Nephron (organoid): Measurements from ENCODE around the gene SLC44A1.

ENCODE experiments used
- H3K27ac Mint-ChIP-seq, 3 experiments: 2 replicates each; pipeline ENCODE4 v1.8.0; 2020; ENCODE audit warnings: mixed read lengths in 3 of 3, mild to moderate bottlenecking in 2 of 3, moderate library complexity in 1 of 3
- H3K27me3 Mint-ChIP-seq: 2 replicates; pipeline ENCODE4 v1.8.0; 2021; ENCODE audit warnings: low read depth, mild to moderate bottlenecking, moderate library complexity, mixed read lengths
- H3K36me3 Mint-ChIP-seq: 2 replicates; pipeline ENCODE4 v1.8.0; 2020; ENCODE audit warnings: low read depth, mixed read lengths
- H3K4me1 Mint-ChIP-seq: 2 replicates; pipeline ENCODE4 v1.8.0; 2020; ENCODE audit warnings: mixed read lengths
- H3K4me3 Mint-ChIP-seq, 3 experiments: 2 replicates each; pipeline ENCODE4 v1.8.0; 2020; ENCODE audit warnings: mild to moderate bottlenecking in 3 of 3, mixed read lengths in 3 of 3, moderate library complexity in 2 of 3
- H3K9me3 Mint-ChIP-seq: 2 replicates; pipeline ENCODE4 v1.8.0; 2020; ENCODE audit warnings: mixed read lengths
- TF ChIP-seq, protein P1 (sequence below), 3 experiments: fragments of 200-600 bp; sonication (generic); IDR thresholded peaks; one replicate each; pipeline ENCODE4 v1.5.0; 2021; ENCODE audit warnings: antibody characterized with exemption in 3 of 3; ENCODE audit not compliant: unreplicated experiment in 3 of 3

Gene SLC44A1

DNA sequence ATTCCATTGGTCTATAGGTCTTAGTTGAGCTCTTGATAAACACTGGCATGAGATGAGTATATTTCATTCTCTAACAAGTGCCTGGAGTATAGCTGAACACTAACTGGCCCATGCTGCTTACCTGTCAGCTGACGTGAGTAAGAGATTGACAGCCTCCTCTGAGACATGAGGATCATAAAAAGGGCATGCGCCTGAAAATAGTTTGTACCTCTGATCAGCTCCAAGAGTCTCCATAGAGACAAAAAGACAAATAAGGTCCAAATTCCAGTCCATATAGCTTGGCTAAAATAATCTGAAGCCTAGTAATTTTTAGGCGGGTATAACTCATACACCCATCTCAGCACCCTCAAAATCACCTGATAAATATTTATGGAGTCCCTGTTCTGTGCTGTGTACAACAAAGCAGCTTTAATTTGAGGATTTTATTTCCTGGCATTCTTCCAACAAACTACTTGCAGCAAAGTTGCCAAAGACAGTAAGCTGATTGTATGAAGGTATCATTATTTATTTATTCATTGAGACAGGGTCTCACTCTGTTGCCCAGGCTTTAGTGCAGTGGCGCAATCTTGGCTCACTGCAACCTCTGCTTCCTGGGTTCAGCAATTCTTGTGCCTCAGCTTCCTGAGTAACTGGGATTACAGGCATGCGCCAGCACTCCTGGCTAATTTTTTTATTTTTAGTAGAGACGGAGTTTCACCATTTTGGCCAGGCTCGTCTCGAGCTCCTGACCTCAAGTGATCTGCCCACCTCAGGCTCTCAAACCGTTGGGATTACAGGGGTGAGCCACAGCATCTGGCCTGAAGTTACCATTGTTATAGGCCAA, 187.2 kb downstream of the SLC44A1 start:
- no peaks in the 10 kb centered on the region for H3K36me3 Mint-ChIP-seq
- H3K4me3 Mint-ChIP-seq = no peak overlapping the region
- no peaks in the 10 kb centered on the region for H3K9me3 Mint-ChIP-seq
- peaks cover 3% of the 10 kb centered on the region for H3K27me3 Mint-ChIP-seq
- peaks cover 27% of the 10 kb centered on the region for H3K4me1 Mint-ChIP-seq
- H3K27ac Mint-ChIP-seq = peak overlapping the region in 1 of 3 experiments; percentile 89
- TF ChIP-seq, protein P1, sequence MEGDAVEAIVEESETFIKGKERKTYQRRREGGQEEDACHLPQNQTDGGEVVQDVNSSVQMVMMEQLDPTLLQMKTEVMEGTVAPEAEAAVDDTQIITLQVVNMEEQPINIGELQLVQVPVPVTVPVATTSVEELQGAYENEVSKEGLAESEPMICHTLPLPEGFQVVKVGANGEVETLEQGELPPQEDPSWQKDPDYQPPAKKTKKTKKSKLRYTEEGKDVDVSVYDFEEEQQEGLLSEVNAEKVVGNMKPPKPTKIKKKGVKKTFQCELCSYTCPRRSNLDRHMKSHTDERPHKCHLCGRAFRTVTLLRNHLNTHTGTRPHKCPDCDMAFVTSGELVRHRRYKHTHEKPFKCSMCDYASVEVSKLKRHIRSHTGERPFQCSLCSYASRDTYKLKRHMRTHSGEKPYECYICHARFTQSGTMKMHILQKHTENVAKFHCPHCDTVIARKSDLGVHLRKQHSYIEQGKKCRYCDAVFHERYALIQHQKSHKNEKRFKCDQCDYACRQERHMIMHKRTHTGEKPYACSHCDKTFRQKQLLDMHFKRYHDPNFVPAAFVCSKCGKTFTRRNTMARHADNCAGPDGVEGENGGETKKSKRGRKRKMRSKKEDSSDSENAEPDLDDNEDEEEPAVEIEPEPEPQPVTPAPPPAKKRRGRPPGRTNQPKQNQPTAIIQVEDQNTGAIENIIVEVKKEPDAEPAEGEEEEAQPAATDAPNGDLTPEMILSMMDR (IDR thresholded peaks at IDR 0.05; ENCODE audit: unreplicated experiment in 3 of 3) = no peak

DNA sequence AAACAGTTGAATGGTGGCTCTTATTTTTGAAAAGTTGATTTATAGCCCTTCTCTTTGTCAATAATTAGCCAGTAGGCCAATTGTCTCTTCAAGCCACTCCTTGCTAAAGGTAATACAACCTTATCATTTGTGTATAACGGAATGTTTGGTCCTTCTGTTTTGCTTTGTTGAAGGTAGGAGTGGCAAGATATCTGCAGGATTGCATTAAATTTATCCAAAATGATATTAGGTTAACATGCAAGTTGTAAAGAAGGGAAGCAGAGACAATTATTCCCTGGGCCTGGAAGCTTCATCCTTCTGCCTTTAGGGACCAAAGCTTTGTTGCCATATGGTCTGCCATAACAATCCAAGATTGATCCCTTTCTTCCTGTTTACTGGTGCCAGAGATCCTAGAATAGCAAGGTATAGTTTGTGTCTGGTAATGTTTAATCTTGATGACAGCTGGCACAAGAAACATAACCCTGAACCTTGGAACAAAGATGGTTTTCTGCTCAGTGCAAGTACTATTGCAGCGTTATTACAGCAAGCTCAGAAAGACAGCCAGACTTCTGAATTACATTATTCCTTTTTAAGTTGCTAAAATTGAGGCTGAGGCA, 187.9 kb downstream of the SLC44A1 start:
- Mint-ChIP-seq H3K27ac (peak overlapping the region; percentile 80 to 92 (median 89)), H3K36me3 (no peaks in the 10 kb centered on the region), H3K27me3 (peaks cover 3% of the 10 kb centered on the region), H3K4me3 (peak overlapping the region in 1 of 3 experiments; percentile 8), H3K4me1 (peaks cover 30% of the 10 kb centered on the region), H3K9me3 (no peaks in the 10 kb centered on the region)
- TF ChIP-seq, protein P1 (IDR thresholded peaks at IDR 0.05; ENCODE audit: unreplicated experiment in 3 of 3) = no peak

DNA sequence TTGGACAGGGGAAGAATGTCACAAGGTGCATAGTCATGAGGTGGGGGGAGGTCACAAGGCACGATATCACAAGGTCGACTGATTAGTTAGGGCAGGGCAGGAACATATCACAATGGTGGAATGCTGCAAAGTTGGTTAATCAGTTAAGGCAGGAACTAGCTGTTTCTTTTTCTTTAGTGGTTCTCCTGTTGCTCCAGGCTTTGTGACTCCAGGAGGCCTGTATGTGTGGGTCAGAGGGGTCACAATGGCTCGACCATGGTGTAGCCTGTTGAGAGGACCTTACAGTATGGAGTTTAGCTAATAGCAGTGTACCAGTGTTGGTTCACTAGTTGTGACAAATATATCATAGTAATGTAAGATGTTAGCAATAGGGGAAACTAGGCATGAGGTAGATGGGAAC, 191.0 kb downstream of the SLC44A1 start:
- H3K9me3 Mint-ChIP-seq = no peaks in the 10 kb centered on the region
- peak overlapping the region in 2 of 3 experiments; percentile 28 to 37 for H3K27ac Mint-ChIP-seq
- H3K4me3 Mint-ChIP-seq = no peak overlapping the region
- TF ChIP-seq, protein P1 (IDR thresholded peaks at IDR 0.05; ENCODE audit: unreplicated experiment in 3 of 3) = no peak
- H3K36me3 Mint-ChIP-seq = no peaks in the 10 kb centered on the region
- H3K27me3 Mint-ChIP-seq = peaks cover 3% of the 10 kb centered on the region
- H3K4me1 Mint-ChIP-seq = peaks cover 58% of the 10 kb centered on the region

DNA sequence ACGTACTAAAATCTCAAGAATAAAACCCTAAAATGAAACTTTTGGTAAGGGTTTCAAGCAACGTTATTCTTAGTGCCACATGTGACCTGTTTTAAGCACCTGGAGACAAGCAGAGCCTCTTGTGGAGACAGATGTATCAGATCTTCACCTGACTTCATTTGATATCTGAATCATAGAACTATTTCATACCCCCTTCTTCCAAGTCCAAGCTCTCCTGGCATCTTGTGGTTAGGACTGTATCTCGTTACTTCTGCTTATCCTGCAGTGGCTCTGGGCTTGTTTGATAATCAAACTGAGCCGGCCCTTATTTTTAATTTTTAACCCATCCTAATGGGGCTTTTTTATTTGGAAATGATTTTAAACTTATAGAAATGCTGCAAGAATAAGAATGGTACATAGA, 192.3 kb downstream of the SLC44A1 start:
- Mint-ChIP-seq H3K4me3 (no peak overlapping the region), H3K9me3 (no peaks in the 10 kb centered on the region), H3K27me3 (peaks cover 3% of the 10 kb centered on the region), H3K36me3 (no peaks in the 10 kb centered on the region), H3K27ac (peak overlapping the region in 1 of 3 experiments; percentile 55), H3K4me1 (peaks cover 67% of the 10 kb centered on the region)
- TF ChIP-seq, protein P1 (IDR thresholded peaks at IDR 0.05; ENCODE audit: unreplicated experiment in 3 of 3) = no peak

DNA sequence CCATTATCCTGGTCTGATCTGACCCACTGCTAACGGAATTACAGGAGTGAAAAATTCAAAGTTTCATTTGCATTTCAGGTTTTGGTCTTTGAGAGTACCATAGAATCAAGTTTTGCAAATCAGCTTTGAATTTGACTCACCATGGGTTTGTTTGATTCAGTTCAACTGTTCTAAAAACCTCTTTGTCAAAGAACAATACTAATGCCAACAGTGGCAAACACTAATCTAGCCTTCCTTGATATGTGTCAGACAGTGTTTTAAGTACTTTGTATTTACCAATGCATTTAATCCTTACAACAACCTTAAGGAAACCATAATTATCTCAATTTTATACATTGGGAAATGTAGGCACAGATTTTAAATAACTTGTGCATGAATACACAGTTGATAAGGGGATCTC, 193.3 kb downstream of the SLC44A1 start:
- H3K27me3 Mint-ChIP-seq = peaks cover 3% of the 10 kb centered on the region
- no peaks in the 10 kb centered on the region for H3K36me3 Mint-ChIP-seq
- peak overlapping the region; percentile 69 to 95 (median 92) for H3K27ac Mint-ChIP-seq
- peaks cover 62% of the 10 kb centered on the region for H3K4me1 Mint-ChIP-seq
- TF ChIP-seq, protein P1 (IDR thresholded peaks at IDR 0.05; ENCODE audit: unreplicated experiment in 3 of 3) = no peak
- no peaks in the 10 kb centered on the region for H3K9me3 Mint-ChIP-seq
- H3K4me3 Mint-ChIP-seq = peak overlapping the region in 1 of 3 experiments; percentile 56
